Spleen (tissue), 7 donors: ENCODE results near the gene FHIT.

Source experiments
- POLR2A ChIP-seq, 3 donors: fragments of 450-650 bp; IDR thresholded peaks; one replicate each; pipeline ENCODE4 v1.5.1; 2017; ENCODE audit warnings: antibody characterized with exemption in 3 of 3, mild to moderate bottlenecking in 1 of 3
- TF ChIP-seq, protein P1 (sequence below), 11 experiments: fragments of 200-600 bp in 7 of 11; fragments of 450-650 bp in 4 of 11; sonication (generic) in 4 of 11; IDR thresholded peaks in 8 of 11; conservative IDR thresholded peaks in 3 of 11; 1 replicate in 7 of 11; 2 replicates in 4 of 11; pipeline versions ENCODE4 v1.4.0 to v1.8.0; 2016 to 2021; ENCODE audit warnings: antibody characterized with exemption in 11 of 11, inconsistent platforms in 4 of 11, mild to moderate bottlenecking in 1 of 11
- donor health status: DM: no; HTN: no; CAD: no; lungs with moderate emphysema.
- donor health status: DM: no; HTN: no; CAD: no.
- donor health status: DM: no; HTN: no; CAD: no.

DNA sequence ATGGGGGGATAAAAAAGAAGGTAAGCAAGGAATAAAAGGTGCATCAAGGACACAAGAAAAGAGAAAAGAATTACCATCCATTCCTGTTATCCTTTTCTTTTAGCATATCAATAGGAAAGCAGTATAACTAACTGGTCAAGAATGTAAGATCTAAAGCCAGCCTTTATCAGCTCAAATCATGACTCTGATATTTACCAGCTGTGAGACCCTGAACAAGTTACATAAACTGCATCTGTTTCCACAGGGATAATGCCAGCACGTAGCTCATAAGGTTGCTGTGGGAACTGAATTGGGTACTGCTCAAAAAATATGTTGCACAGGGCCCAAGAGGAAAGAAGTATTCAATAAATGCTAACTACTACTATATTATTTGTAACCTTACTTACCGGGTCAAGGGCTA is 1109.2 kb downstream of the FHIT start:
- TF ChIP-seq, protein P1, sequence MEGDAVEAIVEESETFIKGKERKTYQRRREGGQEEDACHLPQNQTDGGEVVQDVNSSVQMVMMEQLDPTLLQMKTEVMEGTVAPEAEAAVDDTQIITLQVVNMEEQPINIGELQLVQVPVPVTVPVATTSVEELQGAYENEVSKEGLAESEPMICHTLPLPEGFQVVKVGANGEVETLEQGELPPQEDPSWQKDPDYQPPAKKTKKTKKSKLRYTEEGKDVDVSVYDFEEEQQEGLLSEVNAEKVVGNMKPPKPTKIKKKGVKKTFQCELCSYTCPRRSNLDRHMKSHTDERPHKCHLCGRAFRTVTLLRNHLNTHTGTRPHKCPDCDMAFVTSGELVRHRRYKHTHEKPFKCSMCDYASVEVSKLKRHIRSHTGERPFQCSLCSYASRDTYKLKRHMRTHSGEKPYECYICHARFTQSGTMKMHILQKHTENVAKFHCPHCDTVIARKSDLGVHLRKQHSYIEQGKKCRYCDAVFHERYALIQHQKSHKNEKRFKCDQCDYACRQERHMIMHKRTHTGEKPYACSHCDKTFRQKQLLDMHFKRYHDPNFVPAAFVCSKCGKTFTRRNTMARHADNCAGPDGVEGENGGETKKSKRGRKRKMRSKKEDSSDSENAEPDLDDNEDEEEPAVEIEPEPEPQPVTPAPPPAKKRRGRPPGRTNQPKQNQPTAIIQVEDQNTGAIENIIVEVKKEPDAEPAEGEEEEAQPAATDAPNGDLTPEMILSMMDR (IDR thresholded peaks at IDR 0.05 in 8 of 11, conservative IDR thresholded peaks at IDR 0.05 in 3 of 11): no peak
- no peak for TF ChIP-seq POLR2A (IDR thresholded peaks at IDR 0.05)
